SU-DHL-6 (cell line): ENCODE data around the gene GRIK1.

ENCODE experiments used
- CTCF ChIP-seq: fragments of 200-600 bp; sonication (generic); IDR thresholded peaks from one replicate; pipeline ENCODE4 v1.5.1; 2017; ENCODE audit warnings: antibody characterized with exemption, mild to moderate bottlenecking, low read length, moderate library complexity; ENCODE audit not compliant: insufficient read depth, poor library complexity, severe bottlenecking
- EZH2phosphoT487 ChIP-seq: fragments of 200-600 bp; sonication (generic), shearing (Covaris generic); conservative IDR thresholded peaks from 2 replicates; pipeline ENCODE4 v1.6.1; 2018; ENCODE audit warnings: mild to moderate bottlenecking, antibody characterized with exemption, low read length, moderate library complexity, mixed read lengths

GRCh38 chr21:29704719-29705118, 235.1 kb downstream of the GRIK1 start:
- TF ChIP-seq CTCF, result no peak
- no peak for TF ChIP-seq EZH2phosphoT487
